Activated CD4-positive, alpha-beta T cell treated with anti-CD3 and anti-CD28 coated beads, Interleukin-2, amount 50 U/mL, for 1 hour (primary cell): ENCODE data around the gene EME1.
A peak's percentile ranks its signal among the peaks of the same experiment; 100 is the strongest.
"Not testable (repeated sequence)": the region's sequence is repeated elsewhere in the genome, so short reads cannot be mapped to it uniquely, and the experiment has no call there.

Experiments used
- DNase-seq: peaks from one replicate; pipeline ENCODE4 v3.0.0-alpha.2; 2020

Gene EME1

GRCh38 chr17:50397111-50397918, 24.3 kb downstream of the EME1 start, which contains the start of gene LRRC59:
Gene LRRC59, minus strand, starts transcription at chr17:50397523. Its CDS starts 206 bp downstream, at chr17:50397317.
- DNase-seq = peak; percentile 92

GRCh38 chr17:50397919-50398285, 24.9 kb downstream of the EME1 start:
- DNase-seq = no peak

DNA sequence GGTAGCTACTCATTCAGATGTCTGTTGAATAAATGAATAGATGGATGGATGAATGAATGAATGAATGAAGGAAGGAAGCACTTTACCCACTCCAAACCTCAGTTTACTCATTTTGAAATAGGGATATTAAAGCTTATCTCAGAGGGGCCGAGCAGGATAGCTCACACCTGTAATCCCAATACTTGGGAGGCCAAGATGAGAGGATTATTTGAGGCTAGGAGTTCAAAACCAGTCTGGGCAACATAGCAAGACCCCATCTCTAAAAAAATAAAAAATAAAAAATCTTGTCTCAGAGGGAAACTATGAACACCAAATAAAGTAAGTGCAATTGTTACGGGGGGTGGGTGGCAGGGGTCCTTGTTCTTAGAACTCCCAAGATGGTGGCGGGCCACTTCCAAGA, 25.6 kb downstream of the EME1 start:
- DNase-seq = not testable (repeated sequence)

- not testable (repeated sequence) for DNase-seq
Measured at GRCh38 chr17:50399591-50399990, 26.6 kb downstream of the EME1 start.

GRCh38 chr17:50405351-50405750, 32.3 kb downstream of the EME1 start:
- not testable (repeated sequence) for DNase-seq

DNA sequence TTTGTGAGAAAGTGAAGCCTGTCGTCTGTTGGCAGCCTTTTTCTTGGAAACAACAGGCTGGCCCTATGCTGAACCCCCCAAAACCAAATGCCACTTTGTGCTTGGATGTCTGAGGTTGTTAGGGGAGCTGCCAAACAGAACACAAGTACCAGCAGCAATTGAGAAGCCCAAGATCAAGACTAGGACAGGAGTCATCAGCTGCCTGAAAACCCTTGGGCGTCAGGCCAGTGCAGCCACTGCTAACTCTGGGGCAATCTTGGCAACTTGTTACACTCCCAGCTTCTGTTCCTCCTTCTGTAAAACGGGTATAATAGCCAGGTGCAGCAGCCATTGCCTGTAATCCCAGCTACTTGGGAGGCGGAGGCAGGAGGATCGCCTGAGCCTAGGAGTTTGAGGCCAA, 33.5 kb downstream of the EME1 start:
- no peak for DNase-seq

GRCh38 chr17:50407921-50408320, 34.9 kb downstream of the EME1 start:
- DNase-seq = no peak

GRCh38 chr17:50412188-50412732, 39.2 kb downstream of the EME1 start:
- no peak for DNase-seq

DNA sequence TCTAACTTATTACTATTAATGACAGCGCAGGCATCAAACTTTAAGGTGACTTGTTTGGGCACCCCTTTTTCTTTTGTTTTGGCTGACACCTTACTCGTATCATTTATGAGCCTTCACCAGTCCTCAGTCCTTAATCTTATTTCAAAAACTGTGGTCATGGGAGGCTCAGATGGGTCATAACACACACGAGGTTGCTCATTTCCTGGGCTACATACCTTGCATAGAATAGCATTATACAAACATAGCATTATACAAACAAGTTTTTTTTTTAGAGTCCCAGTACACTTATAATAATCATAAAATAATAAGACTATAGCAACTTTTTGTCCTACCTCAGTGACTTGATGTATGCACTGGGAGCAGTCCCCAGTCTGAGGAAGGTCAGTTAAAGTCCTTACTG, 41.8 kb downstream of the EME1 start:
- no peak for DNase-seq

DNA sequence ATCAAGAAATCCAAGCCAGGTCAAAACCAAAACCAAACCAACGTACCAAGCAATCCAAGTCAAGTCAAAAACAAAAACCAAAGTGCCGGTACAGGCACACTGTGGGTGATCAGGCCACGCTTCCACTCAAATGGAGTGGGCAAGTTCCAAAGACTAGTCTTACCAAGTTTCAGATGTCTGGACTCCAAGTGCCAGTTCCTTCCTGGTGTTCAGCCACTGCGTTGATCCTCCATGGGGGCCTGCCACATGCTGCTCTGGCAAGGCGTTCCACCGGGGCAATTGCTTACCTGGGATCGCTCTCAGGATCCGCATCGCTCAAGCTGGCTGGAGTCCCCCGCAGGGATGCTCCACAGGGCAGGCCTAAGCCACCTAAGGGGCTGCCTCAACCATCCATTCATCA, 46.5 kb downstream of the EME1 start:
- DNase-seq = not testable (repeated sequence)

- DNase-seq = no peak
Measured at GRCh38 chr17:50420419-50421112, 47.5 kb downstream of the EME1 start.

- no peak for DNase-seq
Measured at GRCh38 chr17:50421308-50422051, 48.5 kb downstream of the EME1 start.

DNA sequence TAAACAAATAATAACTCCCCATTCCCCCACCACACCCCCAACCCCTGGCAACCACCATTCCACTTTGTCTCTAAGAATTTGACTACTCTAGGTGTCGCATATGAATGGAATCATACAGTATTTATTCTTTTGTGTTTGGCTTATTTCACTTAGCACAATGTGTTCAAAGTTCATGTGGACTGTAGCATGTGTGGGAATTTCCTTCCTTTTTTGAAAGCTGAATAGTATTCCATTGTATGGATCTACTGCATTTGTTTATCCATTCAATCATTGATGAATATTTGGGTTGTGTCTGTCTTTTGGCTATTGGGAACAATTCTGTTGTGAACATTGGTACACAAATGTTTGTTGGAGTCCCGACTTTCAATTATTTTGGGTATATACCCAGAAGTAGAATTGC, 49.7 kb downstream of the EME1 start:
- DNase-seq = no peak

GRCh38 chr17:50423553-50424159, 50.6 kb downstream of the EME1 start:
- no peak for DNase-seq

GRCh38 chr17:50424246-50424995, 51.4 kb downstream of the EME1 start:
- DNase-seq = no peak

GRCh38 chr17:50424996-50425681, 52.1 kb downstream of the EME1 start:
- DNase-seq = no peak

- peak; percentile 63 for DNase-seq
Measured at GRCh38 chr17:50425682-50426471, 52.8 kb downstream of the EME1 start, which contains the start of gene ACSF2. Gene ACSF2, plus strand, starts transcription at chr17:50426218. Its CDS starts 44 bp downstream, at chr17:50426262.

- no peak for DNase-seq
Measured at GRCh38 chr17:50426472-50426782, 53.4 kb downstream of the EME1 start.

- DNase-seq = peak; percentile 6
Measured at GRCh38 chr17:50426814-50427787, 54.1 kb downstream of the EME1 start.
